Endothelial cell of umbilical vein (primary cell): ENCODE measurements around the gene PTK6. TPM values are rescaled to one million over a fixed set of nuclear protein-coding genes. Genes with fewer than 3 reads are reported as not detected.

Source experiments
- BruUV-seq: library from RNA; stranded (reverse); fragments of 400-500 nt; replicated peaks from 2 replicates; lab custom pipeline; 2021; lab: Mats Ljungman, UMichigan
- CTCF ChIA-PET: fragments of 300-600, 350-600 bp; sonication (Branson Sonifier 250); formaldehyde crosslinking; loops from one replicate; lab custom pipeline; 2021; ENCODE audit warnings: antibody characterized with exemption, inconsistent platforms; lab: Charles Lee
- POLR2A ChIA-PET: fragments of 300-600, 350-600 bp; sonication (Branson Sonifier 250); formaldehyde crosslinking; loops from one replicate; lab custom pipeline; 2021; ENCODE audit warnings: antibody characterized with exemption, inconsistent platforms; lab: Charles Lee
- DNase-seq: peaks from one replicate; pipeline ENCODE4 v3.0.0-alpha.2; 2011; ENCODE audit warnings: low read depth, low spot score
- FAIRE-seq: peaks from 2 replicates; lab custom pipeline; 2011; peaks lifted over from hg19 to GRCh38; lab: Jason Lieb, UNC
- H2AFZ ChIP-seq: 2 replicates; pipeline ENCODE4 v1.6.0; 2012; ENCODE audit warnings: low read depth, low read length, control low read depth, inconsistent platforms
- H3K27ac ChIP-seq: 2 replicates; pipeline ENCODE4 v1.5.1; 2011; ENCODE audit warnings: low read depth, mild to moderate bottlenecking, control low read depth, low read length, moderate library complexity; ENCODE audit not compliant: insufficient read depth
- H3K27me3 ChIP-seq, 2 experiments: 2 replicates each; pipeline versions ENCODE4 v1.6.0 to v1.6.1; 2011; ENCODE audit warnings: low read length in 2 of 2, mixed read lengths in 1 of 2; ENCODE audit not compliant: control insufficient read depth in 2 of 2, insufficient read depth in 2 of 2
- H3K36me3 ChIP-seq, 2 experiments: 2 replicates in 1 of 2; 3 replicates in 1 of 2; pipeline ENCODE4 v1.5.1; 2011; ENCODE audit warnings: low read length in 2 of 2, mild to moderate bottlenecking in 1 of 2, moderate library complexity in 1 of 2; ENCODE audit not compliant: control insufficient read depth in 2 of 2, insufficient read depth in 2 of 2; ENCODE audit errors: extremely low read depth in 1 of 2
- H3K4me1 ChIP-seq: 3 replicates; pipeline ENCODE4 v1.5.1; 2011; ENCODE audit warnings: mild to moderate bottlenecking, low read length; ENCODE audit not compliant: control insufficient read depth, insufficient read depth; ENCODE audit errors: extremely low read depth
- H3K4me2 ChIP-seq: 2 replicates; pipeline ENCODE4 v1.6.1; 2011; ENCODE audit warnings: low read length, control low read depth, mixed read lengths; ENCODE audit not compliant: insufficient read depth
- H3K4me3 ChIP-seq, 3 experiments: fragments of 200-600 bp in 1 of 3; sonication (generic), shearing (Covaris generic) in 1 of 3; replicated peaks in 1 of 3; 2 replicates each; pipeline ENCODE4 v1.5.1; 2011 to 2016; ENCODE audit warnings: control low read depth in 3 of 3, low read length in 3 of 3, mild to moderate bottlenecking in 2 of 3, inconsistent platforms in 1 of 3, low read depth in 1 of 3, moderate library complexity in 1 of 3; ENCODE audit not compliant: insufficient read depth in 1 of 3
- H3K79me2 ChIP-seq: 2 replicates; pipeline ENCODE4 v1.6.0; 2012; ENCODE audit warnings: low read length, inconsistent platforms; ENCODE audit not compliant: control insufficient read depth, insufficient read depth
- H3K9ac ChIP-seq: replicated peaks from 2 replicates; pipeline ENCODE3; 2011; ENCODE audit warnings: low read length, control low read depth; ENCODE audit not compliant: insufficient read depth; ENCODE audit errors: extremely low read depth
- H3K9me1 ChIP-seq: replicated peaks from 3 replicates; pipeline ENCODE4 v1.6.0; 2011; ENCODE audit warnings: mild to moderate bottlenecking, low read length; ENCODE audit not compliant: control insufficient read depth, insufficient read depth; ENCODE audit errors: extremely low read depth
- H3K9me3 ChIP-seq: replicated peaks from 2 replicates; pipeline ENCODE4 v1.5.1; 2012; ENCODE audit warnings: low read length, inconsistent platforms; ENCODE audit not compliant: control insufficient read depth, insufficient read depth
- H4K20me1 ChIP-seq: replicated peaks from 2 replicates; pipeline ENCODE3; 2011; ENCODE audit warnings: mild to moderate bottlenecking, low read length; ENCODE audit not compliant: control insufficient read depth, insufficient read depth; ENCODE audit errors: extremely low read depth
- CTCF ChIP-seq, 2 donors: IDR thresholded peaks; 1 replicate in 1 of 2; 2 replicates in 1 of 2; pipeline ENCODE4 v1.5.1; 2011; ENCODE audit warnings: low read length in 2 of 2, mild to moderate bottlenecking in 2 of 2, moderate library complexity in 2 of 2, control low read depth in 1 of 2, inconsistent platforms in 1 of 2, low read depth in 1 of 2; ENCODE audit not compliant: insufficient read depth in 1 of 2; ENCODE audit errors: extremely low read depth in 1 of 2
- FOS ChIP-seq: IDR thresholded peaks from 2 replicates; pipeline ENCODE4 v1.6.1; 2011; ENCODE audit warnings: mild to moderate bottlenecking, low read length, moderate library complexity, borderline replicate concordance; ENCODE audit not compliant: insufficient read depth
- MAX ChIP-seq: IDR thresholded peaks from 2 replicates; pipeline ENCODE4 v1.6.1; 2011; ENCODE audit not compliant: insufficient read depth, insufficient read length
- MYC ChIP-seq: IDR thresholded peaks from one replicate; pipeline ENCODE4 v1.6.1; 2011; ENCODE audit warnings: mild to moderate bottlenecking, low read depth, low read length
- POLR2AphosphoS5 ChIP-seq: IDR thresholded peaks from 2 replicates; pipeline ENCODE4 v1.6.1; 2012; ENCODE audit warnings: low read depth, mild to moderate bottlenecking, control low read depth, low read length, moderate library complexity; ENCODE audit not compliant: insufficient read depth
- dilution Hi-C: fragments of 300-500 bp; cut with MboI; formaldehyde crosslinking; loops from one replicate; pipeline ENCODE4 v1.15.0; 2019; ENCODE audit warnings: low sequenced_read_pairs; ENCODE audit not compliant: extremely low pct_ligation_motif_present
- intact Hi-C: fragments of 100-400 bp; cut with micrococcal nuclease; formaldehyde crosslinking; loops from one replicate; pipeline ENCODE4 v1.10.0; 2022
- polyA plus RNA-seq, 4 experiments: library from polyadenylated mRNA; depleted of rRNA in 3 of 4; stranded (reverse) in 3 of 4; unstranded in 1 of 4; fragments of >200 nt; gene quantifications; 2 replicates each; pipeline versions ENCODE4 v1.2.1 to v1.2.3, GENCODE V29; 2011 to 2012; ENCODE audit warnings: missing spikeins in 1 of 4
- total RNA-seq: library from RNA; stranded (reverse); gene quantifications from 2 replicates; pipeline ENCODE4 v1.2.3, GENCODE V29; 2021

PTK6 gene
- total and polyA plus RNA-seq, 2 donors (not counting 3 experiments of a cell fraction or from before 2014, with no cell fraction given), result 0.18 TPM; not detected in 1

GRCh38 chr20:63487781-63488241 lies 49.4 kb downstream of the PTK6 start:
- H3K4me1 ChIP-seq, result no peaks in the 10 kb centered on the region
- H3K9me3 ChIP-seq, result no peaks in the 10 kb centered on the region
- H2AFZ ChIP-seq, result no peak overlapping the region
- DNase-seq (no peak), FAIRE-seq (no peak)
- H4K20me1 ChIP-seq, result no peaks in the 10 kb centered on the region
- TF ChIP-seq POLR2AphosphoS5 (no peak), MYC (no peak), CTCF (IDR thresholded peaks at IDR 0.05; ENCODE audit: extremely low read depth in 1 of 2, insufficient read depth in 1 of 2, low read depth in 1 of 2, low read length in 2 of 2) (no peak), FOS (no peak), MAX (no peak)
- H3K4me3 ChIP-seq, result no peak overlapping the region
- no TSS peak for BruUV-seq
- H3K27me3 ChIP-seq, result no peaks in the 10 kb centered on the region
- dilution Hi-C loops (no loop called here), intact Hi-C loops (no loop called here)
- no peak overlapping the region for H3K4me2 ChIP-seq
- no peaks in the 10 kb centered on the region for H3K36me3 ChIP-seq
- H3K79me2 ChIP-seq, result no peaks in the 10 kb centered on the region
- ChIA-PET CTCF (interaction anchor here (1.4 kb wide), 1 partner anchor 9 kb away, joined by 4 read pairs; no protein-coding TSS in a partner anchor), POLR2A (no interaction called here)
- no peaks in the 10 kb centered on the region for H3K9me1 ChIP-seq
- H3K27ac ChIP-seq, result no peak overlapping the region
- no peak overlapping the region for H3K9ac ChIP-seq
